GM23248 (cell line): ENCODE measurements around the gene COMMD1.

Experiments
- EZH2 ChIP-seq: fragments of 200-600 bp; sonication (generic); IDR thresholded peaks from 2 replicates; pipeline ENCODE4 v1.6.1; 2018; ENCODE audit warnings: antibody characterized with exemption, mild to moderate bottlenecking; ENCODE audit not compliant: insufficient read depth, poor library complexity, severe bottlenecking
- EZH2phosphoT487 ChIP-seq: fragments of 200-600 bp; sonication (generic); IDR thresholded peaks from 2 replicates; pipeline ENCODE4 v1.6.1; 2018; ENCODE audit warnings: antibody characterized with exemption, moderate library complexity, mild to moderate bottlenecking, low read depth; ENCODE audit not compliant: insufficient read depth

DNA sequence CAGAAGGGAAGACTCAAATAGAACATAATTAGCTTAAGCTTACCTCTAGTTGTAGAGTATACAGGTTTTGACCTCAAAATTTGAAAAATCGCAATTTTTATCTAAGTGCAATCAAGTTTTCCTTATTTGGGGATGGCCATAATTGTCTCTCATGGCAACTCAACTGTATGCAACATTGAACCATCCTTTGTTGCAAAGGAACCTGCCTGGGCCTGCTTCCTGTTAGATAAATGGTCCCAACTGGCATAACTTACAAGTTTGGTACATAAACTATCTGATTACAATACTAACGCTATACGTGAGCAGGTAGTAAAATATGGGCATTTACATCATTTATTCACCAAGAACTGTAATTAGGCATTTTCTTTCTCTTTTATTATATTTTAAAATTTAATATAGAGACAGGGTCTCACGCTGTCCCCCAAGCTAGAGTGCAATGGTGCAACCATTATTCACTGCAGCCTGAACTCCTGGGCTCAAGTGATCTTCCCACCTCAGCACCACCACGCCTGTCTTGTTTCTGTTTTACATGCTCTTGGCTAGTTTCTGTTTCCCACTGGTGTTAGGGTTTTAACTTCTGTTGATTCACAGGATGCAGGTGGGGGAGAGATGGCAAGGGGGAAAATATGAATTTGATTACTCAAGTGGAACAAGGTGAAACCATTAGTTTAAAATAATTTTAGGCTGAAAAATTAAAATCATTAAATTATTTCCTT lies 235.1 kb downstream of the COMMD1 start:
- TF ChIP-seq EZH2phosphoT487 (no peak), EZH2 (no peak)
